Fibroblast of the conjunctiva (primary cell): Measurements from ENCODE around the gene RAB8A.
"Not testable (repeated sequence)": the region's sequence is repeated elsewhere in the genome, so short reads cannot be mapped to it uniquely, and the experiment has no call there.

Source experiments
- DNase-seq: peaks from one replicate; pipeline ENCODE4 v3.0.0-alpha.2; 2010; ENCODE audit warnings: low read depth

Gene RAB8A

GRCh38 chr19:16113727-16114126 lies 2.0 kb downstream of the RAB8A start:
- DNase-seq: no peak

GRCh38 chr19:16115301-16116039 lies 3.8 kb downstream of the RAB8A start:
- no peak for DNase-seq

DNA sequence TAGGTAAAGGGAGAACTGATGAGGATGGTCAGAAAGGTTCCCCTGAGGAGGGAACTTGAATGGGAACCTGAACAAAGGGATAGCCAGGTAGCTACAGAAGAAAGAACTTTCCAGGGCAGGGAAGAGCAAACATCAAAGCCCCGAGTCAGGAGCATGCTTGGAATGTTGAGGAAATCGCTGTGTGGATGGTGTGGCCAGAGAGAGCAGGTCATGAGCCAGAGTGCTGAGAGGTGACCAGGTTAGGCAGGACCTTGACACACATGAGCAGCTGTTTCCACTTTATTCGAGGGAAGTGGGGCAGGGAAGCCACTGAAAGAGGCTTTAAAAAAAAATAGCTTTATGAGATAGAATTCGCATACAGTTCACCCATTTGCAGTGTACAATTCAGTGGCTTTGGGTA lies 4.4 kb downstream of the RAB8A start:
- DNase-seq: no peak

GRCh38 chr19:16117594-16118033 lies 5.9 kb downstream of the RAB8A start:
- DNase-seq: no peak

GRCh38 chr19:16118489-16119033 lies 6.9 kb downstream of the RAB8A start:
- no peak for DNase-seq

GRCh38 chr19:16119075-16119857 lies 7.6 kb downstream of the RAB8A start:
- DNase-seq: not testable (repeated sequence)

GRCh38 chr19:16121141-16121540 lies 9.5 kb downstream of the RAB8A start:
- DNase-seq: no peak

DNA sequence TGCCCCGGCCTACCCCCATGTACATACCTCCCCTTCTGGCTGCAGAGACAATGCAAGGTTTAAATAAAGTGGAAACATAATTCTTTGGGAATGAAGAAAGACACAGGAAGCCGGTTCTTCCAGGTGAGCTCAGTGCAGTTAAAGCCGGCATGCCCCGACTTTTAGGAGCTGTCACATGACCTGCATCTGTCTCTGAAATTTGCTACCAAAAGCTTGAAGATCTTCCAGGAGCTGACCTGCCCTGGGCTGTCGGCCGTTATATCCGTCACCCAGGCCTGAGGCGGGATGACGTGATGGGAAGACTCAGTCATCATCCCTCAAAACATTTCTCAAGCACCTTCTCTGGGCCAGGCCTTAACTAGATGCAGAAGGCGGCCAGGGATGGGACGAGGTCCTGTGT lies 10.3 kb downstream of the RAB8A start:
- DNase-seq: no peak

DNA sequence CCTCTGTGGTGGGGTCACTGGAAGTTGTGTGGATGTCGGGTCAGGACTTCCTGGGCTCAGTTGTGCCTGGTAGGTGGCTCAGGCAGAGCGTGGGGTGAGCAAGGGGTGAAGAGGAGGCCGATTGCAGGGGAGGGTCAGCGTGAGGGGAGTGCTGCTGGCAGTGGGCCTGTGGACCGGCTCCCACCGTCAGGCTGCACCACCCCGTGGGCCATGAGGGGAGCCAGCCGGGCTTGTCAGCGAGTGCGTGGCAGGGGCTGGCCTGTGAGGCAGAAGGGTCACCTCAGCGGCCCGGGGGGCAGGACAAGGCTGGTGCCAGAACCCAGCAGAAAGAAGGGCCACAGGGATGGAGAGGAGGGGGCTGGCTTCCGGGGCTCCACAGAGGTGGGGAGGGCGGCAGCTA lies 13.3 kb downstream of the RAB8A start:
- no peak for DNase-seq

DNA sequence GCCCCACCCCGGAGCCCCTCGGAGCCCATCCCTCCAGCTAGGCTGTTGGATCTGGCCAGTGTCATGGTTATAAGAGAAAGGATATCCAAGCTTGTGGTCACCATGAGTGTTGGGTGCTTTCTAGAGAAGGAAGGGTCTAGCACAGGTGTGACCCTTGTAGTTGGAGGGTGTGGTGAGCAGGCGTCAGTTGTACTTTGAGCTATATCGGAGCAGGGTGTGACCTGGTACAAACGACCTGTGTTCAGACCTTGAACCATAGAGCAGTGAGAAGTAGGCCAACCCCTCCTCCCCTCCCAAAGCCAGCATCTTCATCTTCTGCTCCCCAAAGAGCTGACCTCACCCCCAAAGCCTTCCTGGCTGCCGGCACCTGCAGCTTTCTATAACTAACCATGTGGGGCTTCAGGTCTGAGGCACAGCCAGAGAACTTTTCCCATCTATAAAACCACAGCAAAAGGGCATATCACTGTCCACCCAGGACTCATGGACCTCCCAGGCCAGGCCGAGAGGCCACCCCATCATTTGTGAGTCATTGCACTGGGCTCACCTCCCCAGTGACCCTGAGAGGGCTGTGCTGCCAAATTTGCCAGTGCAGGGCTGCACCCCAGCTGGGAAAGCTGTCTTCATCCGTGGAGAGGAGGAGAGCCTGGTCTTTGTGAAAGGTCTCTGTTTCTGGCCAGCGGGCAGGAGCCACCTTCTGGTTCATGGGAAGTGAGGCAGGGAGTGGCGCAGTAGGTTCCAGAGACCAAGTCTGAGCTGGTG lies 14.2 kb downstream of the RAB8A start:
- DNase-seq: no peak

- DNase-seq: no peak
Measured at GRCh38 chr19:16127080-16127479, 15.4 kb downstream of the RAB8A start.

GRCh38 chr19:16127776-16128371 lies 16.2 kb downstream of the RAB8A start:
- DNase-seq: no peak

- DNase-seq: no peak
Measured at GRCh38 chr19:16131648-16132047, 20.0 kb downstream of the RAB8A start.

- no peak for DNase-seq
Measured at GRCh38 chr19:16133818-16134217, 22.1 kb downstream of the RAB8A start.

DNA sequence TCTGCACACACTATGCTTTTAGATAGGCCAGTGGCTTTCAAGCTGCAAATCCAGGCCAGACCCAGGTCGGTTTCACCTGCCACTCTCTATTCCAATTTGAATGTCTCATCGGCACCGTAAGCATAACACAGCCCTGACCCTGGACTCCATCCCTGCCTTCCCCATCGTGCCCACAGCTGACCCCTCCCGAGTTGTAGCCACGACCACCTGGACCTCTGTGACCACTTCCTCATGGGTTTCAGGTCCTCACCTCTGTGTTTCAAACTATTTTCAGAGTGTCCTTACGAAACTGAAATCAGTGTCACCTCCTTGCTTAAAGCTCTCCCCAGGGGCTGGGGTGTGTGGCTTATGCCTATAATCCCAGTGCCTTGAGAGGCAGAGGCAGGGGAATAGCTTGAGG lies 22.8 kb downstream of the RAB8A start:
- no peak for DNase-seq

DNA sequence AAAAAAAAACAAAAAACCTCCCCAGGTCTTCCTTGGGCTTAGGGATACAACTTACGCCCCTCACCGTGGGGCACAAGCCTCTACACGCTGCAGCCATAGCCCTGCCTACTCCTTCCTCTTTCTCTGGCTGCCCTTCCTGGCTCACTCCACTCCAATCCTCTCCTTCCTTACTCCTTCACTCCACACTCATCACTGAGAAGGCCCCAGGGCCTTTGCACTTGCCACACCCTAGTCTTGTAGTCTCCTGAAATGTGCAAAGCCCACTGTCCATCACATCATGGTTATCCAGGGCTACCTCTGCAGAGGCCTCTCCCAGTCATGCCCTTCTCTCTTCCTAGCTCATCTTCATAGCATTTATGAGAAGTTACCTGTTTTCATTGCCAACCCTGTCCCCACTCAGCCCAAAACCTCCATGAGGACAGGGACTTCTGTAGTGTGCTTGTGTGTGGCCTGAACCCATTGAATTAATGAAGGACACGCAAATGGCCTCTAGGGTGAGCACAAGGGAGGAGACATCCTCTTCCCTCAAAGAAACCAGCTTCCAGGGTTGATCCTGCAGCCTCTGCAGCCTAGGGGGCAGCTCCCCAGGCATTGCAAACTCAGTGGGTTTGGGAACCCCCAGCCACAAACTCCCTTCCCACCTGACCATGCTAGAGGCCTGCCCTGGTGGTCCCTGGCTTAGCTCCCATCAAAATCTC lies 23.9 kb downstream of the RAB8A start:
- no peak for DNase-seq

GRCh38 chr19:16136185-16136999 lies 24.7 kb downstream of the RAB8A start:
- DNase-seq: no peak

DNA sequence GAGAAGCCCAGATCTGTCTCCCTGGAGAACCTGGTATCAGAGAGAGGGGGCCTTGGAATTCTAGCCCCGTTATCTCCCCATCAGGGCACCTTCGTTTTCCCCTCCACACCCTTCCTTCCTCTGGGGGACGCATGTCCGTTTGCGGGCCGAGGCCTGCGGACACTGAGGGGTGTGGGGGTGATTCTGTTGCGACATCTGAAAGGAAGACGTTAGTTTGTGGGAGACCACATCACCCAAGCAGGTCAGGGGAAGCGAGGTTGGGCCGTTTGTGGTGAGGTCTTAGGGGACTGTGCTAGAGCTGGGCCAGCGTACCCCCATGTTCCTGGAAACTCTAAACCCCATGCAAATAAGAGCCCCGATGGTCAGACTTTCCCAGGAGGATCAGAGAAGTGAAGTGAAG lies 28.1 kb downstream of the RAB8A start:
- no peak for DNase-seq

GRCh38 chr19:16141043-16141442 lies 29.4 kb downstream of the RAB8A start:
- DNase-seq: no peak

- no peak for DNase-seq
Measured at GRCh38 chr19:16142032-16142580, 30.4 kb downstream of the RAB8A start.
